Measurements from ENCODE around the gene COL1A2. TPM values are rescaled to one million over a fixed set of nuclear protein-coding genes. Genes with fewer than 3 reads are reported as not detected.

COL1A2 gene
- total and polyA plus RNA-seq, 2 of the 4 experiments (the other 2 are of a cell fraction): 1,211 to 4,454 TPM

DNA sequence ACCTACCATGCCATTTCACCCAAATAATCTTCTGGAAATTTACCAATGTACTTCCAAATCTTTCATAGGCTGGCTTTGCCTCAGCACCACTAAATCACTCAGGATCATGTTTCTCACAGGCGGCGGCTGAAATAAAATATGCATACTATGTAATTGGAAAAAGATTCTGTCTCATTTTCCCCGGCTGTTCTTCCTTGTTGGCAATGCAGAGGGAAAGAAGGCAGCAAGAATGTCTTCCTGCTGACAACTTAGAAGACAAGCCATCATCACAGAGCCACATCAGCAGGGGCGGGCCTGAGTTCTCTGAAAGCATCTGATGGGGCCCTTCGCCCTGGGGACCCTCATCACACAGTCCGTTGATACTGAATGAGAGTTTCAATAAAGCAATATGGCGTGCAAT, 39.2 kb upstream of the COL1A2 start:
- ChIA-PET CTCF (interaction anchor here (1.6 kb wide), 1 partner anchor 13 kb away, joined by 5 read pairs; no protein-coding TSS in a partner anchor), POLR2A (ENCODE audit: unreplicated experiment) (no interaction called here)
- peak overlapping the region; percentile 57 for H3K18ac ChIP-seq (ENCODE audit: low read depth, low read length)
- H2AK5ac ChIP-seq (ENCODE audit: low read depth, low read length): peak overlapping the region; percentile 70; the same call in 1 of the 2 replicates
- H2BK5ac ChIP-seq (ENCODE audit: low read depth, low read length, poor library complexity, severe bottlenecking): peak overlapping the region; percentile 53
- H3K9ac ChIP-seq (ENCODE audit: low read depth, low read length): no peak overlapping the region
- H2BK120ac ChIP-seq (ENCODE audit: low read depth, low read length): peak overlapping the region; percentile 70
- peak overlapping the region; percentile 77 for H2AFZ ChIP-seq (replicated peaks; ENCODE audit: low read length, poor library complexity)
- H3K79me1 ChIP-seq (ENCODE audit: low read depth in 1 of 2, low read length in 2 of 2): peaks cover 0 to 3% of the 10 kb centered on the region in 2 experiments; a peak in 1 of 4 replicates
- intact Hi-C loops (cut with micrococcal nuclease) (no loop called here), dilution Hi-C loops (cut with HindIII; ENCODE audit: low sequenced_read_pairs, unreplicated experiment) (no loop called here), in situ Hi-C loops (cut with MboI; ENCODE audit: low sequenced_read_pairs) (no loop called here)
- H4K5ac ChIP-seq (ENCODE audit: low read depth, low read length): peak overlapping the region; percentile 65
- TF ChIP-seq SMC3 (IDR thresholded peaks at IDR 0.05; ENCODE audit: low read depth, low read length) (no peak), BHLHE40 (IDR thresholded peaks at IDR 0.05; ENCODE audit: low read depth, low read length) (no peak)
- TF ChIP-seq, protein P1, sequence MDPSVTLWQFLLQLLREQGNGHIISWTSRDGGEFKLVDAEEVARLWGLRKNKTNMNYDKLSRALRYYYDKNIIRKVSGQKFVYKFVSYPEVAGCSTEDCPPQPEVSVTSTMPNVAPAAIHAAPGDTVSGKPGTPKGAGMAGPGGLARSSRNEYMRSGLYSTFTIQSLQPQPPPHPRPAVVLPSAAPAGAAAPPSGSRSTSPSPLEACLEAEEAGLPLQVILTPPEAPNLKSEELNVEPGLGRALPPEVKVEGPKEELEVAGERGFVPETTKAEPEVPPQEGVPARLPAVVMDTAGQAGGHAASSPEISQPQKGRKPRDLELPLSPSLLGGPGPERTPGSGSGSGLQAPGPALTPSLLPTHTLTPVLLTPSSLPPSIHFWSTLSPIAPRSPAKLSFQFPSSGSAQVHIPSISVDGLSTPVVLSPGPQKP (IDR thresholded peaks at IDR 0.05; ENCODE audit: borderline replicate concordance, low read depth, low read length): no peak
- H3K23ac ChIP-seq (ENCODE audit: low read depth, low read length): peak overlapping the region; percentile 24; the same call in 1 of the 2 replicates
- H3K4me3 ChIP-seq (ENCODE audit: insufficient read depth, low read depth, low read length): no peak overlapping the region
- peak overlapping the region; percentile 53 for H2BK20ac ChIP-seq (ENCODE audit: low read depth, low read length)
- peak overlapping the region in 1 of 2 experiments; percentile 3; a peak in 1 of 4 replicates for H4K8ac ChIP-seq (ENCODE audit: low read depth in 2 of 2, low read length in 2 of 2)
- WGBS, 2 experiments (ENCODE audit: extremely low coverage in 2 of 2, insufficient read length in 1 of 2): no CpG with 5 or more reads among the region's 7 CpGs
- H3K27me3 ChIP-seq (ENCODE audit: control insufficient read depth, insufficient read depth, low read length): no peaks in the 10 kb centered on the region
- H2BK15ac ChIP-seq (ENCODE audit: low read depth, low read length): peak overlapping the region; percentile 60; the same call in 2 of the 3 replicates
- H2AK9ac ChIP-seq (replicated peaks; ENCODE audit: low read depth, low read length, poor library complexity): peak overlapping the region; percentile 69
- no peak overlapping the region for H3K56ac ChIP-seq (ENCODE audit: extremely low read depth, insufficient read depth, low read length)
- H3K4ac ChIP-seq (ENCODE audit: low read depth, low read length): peak overlapping the region; percentile 22
- peak overlapping the region; percentile 46; the same call in 1 of the 2 replicates for H3K14ac ChIP-seq (replicated peaks; ENCODE audit: low read depth, low read length)
- no peaks in the 10 kb centered on the region for H4K20me1 ChIP-seq (ENCODE audit: insufficient read depth, low read length)
- H3K36me3 ChIP-seq (ENCODE audit: control insufficient read depth, insufficient read depth, low read length): no peaks in the 10 kb centered on the region
- peak overlapping the region; percentile 79; the same call in 1 of the 2 replicates for H3K27ac ChIP-seq (ENCODE audit: insufficient read depth, low read length)
- peak overlapping the region; percentile 46; the same call in 1 of the 2 replicates for H3K4me2 ChIP-seq (ENCODE audit: low read depth, low read length)
- peak; percentile 49 for DNase-seq
- peak; percentile 79 for ATAC-seq (ENCODE audit: low read depth)
- H3K9me3 ChIP-seq (ENCODE audit: control insufficient read depth, insufficient read depth, low read length): no peaks in the 10 kb centered on the region
- H3K4me1 ChIP-seq (ENCODE audit: control insufficient read depth, insufficient read depth, low read length): peaks cover 3% of the 10 kb centered on the region
- H4K91ac ChIP-seq (ENCODE audit: insufficient read depth, low read depth, low read length): peak overlapping the region; percentile 59
- H3K9me1 ChIP-seq (ENCODE audit: insufficient read depth, low read length): peaks cover 3% of the 10 kb centered on the region; the same call in 1 of the 2 replicates
- no TSS peak for BruUV-seq (replicated peaks)
